Cardiac septum (tissue), 1 donor: ENCODE results near the gene ZNF3. TPM values are rescaled to one million over a fixed set of nuclear protein-coding genes. Genes with fewer than 3 reads are reported as not detected.
"Not testable (repeated sequence)": the region's sequence is repeated elsewhere in the genome, so short reads cannot be mapped to it uniquely, and the experiment has no call there.

Experiments
- DNase-seq: peaks from one replicate; pipeline ENCODE4 v3.0.0-alpha.2; 2020; ENCODE audit warnings: low spot score
- intact Hi-C: fragments of 100-400 bp; cut with DNase I; formaldehyde crosslinking; loops from one replicate; pipeline ENCODE4 v1.14.0; 2022
- long read RNA-seq: library from polyadenylated mRNA; unstranded; transcript quantifications from one replicate; pipeline ENCODE4 v2.0.0, GENCODE V29; 2021
- total RNA-seq: library from RNA; stranded (reverse); fragmentation: NEBNext Ultra II Directional; extraction: Animal tissue kit (Norgen Biotek cat#: 25700); gene quantifications from one replicate; pipeline ENCODE4 v1.2.1, GENCODE V29; 2021
- donor health status: DM: no; HTN: no; CAD: no.

Gene ZNF3
- total RNA-seq: 14.5 TPM
- long read RNA-seq, transcript ZNF3-202 (6 exons, 2,799 nt): major isoform, 14 of 35 reads
- long read RNA-seq, transcript ZNF3-204 (4 exons, 595 nt): minor isoform, 5 of 35 reads
- long read RNA-seq, partial matches to known transcripts: 1 of 35 reads
- long read RNA-seq, other reads (novel, unspliced or antisense): 11 of 35 reads

DNA sequence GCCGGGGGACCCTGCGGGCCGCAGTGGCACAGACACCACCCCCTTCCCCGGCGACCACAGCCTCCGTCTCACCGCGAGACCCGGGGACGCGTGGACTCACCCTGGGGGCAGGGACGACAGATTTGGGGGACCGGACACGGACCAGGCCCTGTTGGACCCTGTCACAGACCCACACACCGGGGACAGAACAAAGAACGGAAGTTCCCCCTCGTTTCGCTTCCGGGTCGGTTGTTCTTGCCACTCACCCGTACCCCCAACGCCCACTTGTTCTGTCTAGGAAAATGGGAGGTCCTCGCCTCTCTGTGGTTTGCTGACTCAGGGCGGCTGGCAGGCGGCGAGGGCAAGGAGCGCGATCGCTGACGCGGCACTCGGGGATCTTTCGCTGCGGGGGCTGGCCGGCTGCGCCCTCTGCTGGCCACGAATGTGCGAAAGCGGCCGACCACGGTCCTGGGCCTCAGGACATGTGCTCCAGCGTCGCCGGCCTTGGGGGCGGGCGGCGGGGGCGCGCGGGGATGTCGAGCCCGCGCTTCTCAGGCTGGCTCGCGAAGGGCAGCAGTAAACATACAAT, at the start of gene ZNF3:
ZNF3 (minus strand) TSS at position 189 of the 568 bp plus-strand sequence. CDS start 4,366 bp downstream, outside the sequence.
- peak; percentile 99 for DNase-seq
- intact Hi-C loops: loop anchor here (5.0 to 10.0 kb wide), 2 partner anchors 84 to 167 kb away; partner anchors contain the start of gene TRIM4

DNA sequence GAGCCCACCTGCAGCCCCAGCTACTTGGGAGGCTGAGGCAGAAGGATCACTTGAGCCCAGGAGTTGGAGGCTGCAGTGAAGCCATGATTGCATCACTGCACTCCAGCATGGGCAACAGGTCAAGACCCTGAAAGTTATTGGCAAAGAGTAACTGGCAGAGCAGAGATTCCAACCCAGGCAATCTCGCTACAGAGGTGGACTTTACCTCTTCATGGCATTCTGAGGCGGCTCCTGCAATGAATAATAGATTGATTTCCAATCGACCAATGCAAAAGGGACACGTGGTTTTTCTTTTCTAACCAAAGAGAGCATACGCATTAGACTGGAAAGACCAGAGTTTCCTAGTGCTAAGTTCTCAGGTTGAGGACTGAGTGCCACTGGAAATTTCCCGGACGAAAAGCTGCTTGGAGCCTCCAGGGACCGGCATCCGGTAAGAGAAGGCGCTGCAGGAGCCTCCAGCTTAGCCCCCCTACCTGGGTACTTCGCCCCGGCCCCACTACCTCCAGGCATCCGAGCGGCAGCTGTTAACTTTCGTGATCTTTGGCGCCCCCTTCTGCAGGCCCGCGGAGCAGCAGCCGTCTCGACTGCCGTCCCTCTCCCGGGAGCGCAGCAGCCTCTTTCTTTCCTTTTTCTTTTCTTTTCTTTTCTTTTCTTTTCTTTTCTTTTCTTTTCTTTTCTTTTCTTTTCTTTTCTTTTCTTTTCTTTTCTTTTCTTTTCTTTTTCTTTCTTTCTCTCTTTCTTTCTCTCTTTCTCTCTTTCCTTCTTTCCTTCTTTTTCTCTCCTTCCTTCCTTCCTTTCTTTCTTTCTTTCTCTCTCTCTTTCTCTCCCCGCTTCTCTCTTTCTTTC, 49.3 kb upstream of the ZNF3 start:
- intact Hi-C loops: loop anchor here (10.0 kb wide), 1 partner anchor 214 kb away; no protein-coding TSS in a partner anchor
- DNase-seq: peak; percentile 90

DNA sequence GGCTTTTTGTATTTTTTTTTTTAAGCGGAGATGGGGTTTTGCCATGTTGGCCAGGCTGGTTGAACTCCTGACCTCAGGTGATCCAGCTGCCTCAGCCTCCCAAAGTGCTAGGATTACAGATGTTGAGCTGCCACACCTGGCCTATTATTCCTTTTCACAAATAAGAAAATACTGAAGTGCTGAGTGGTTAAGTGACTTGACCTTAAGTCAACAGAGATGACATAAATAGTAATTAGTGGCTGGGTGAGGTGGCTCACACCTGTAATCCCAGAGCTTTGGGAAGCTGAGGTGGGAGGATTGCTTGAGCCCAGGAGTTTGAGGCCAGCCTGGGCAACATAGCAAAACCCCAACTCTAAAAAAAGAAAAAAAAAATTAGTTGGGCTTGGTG, 48.7 kb upstream of the ZNF3 start:
- intact Hi-C loops: loop anchor here (10.0 kb wide), 1 partner anchor 215 kb away; no protein-coding TSS in a partner anchor
- DNase-seq: not testable (repeated sequence)

DNA sequence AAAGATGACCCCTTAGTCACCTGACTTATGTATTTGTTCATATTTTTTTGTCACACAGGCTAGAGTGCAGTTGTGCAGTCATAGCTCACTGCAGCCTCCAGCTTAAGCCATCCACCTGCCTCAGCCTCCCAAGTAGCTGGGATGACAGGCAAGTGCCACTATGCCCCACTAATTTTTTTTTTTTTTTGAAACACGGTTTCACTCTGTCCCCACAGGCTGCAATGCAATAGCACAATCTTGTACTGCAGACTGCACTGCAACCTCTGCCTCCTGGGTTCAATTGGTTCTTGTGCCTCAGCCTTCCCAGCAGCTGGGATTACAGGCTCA, 47.1 kb upstream of the ZNF3 start:
- no peak for DNase-seq
- intact Hi-C loops: loop anchor here (5.0 kb wide), 2 partner anchors 41 to 136 kb away; partner anchors contain the start of gene COPS6

DNA sequence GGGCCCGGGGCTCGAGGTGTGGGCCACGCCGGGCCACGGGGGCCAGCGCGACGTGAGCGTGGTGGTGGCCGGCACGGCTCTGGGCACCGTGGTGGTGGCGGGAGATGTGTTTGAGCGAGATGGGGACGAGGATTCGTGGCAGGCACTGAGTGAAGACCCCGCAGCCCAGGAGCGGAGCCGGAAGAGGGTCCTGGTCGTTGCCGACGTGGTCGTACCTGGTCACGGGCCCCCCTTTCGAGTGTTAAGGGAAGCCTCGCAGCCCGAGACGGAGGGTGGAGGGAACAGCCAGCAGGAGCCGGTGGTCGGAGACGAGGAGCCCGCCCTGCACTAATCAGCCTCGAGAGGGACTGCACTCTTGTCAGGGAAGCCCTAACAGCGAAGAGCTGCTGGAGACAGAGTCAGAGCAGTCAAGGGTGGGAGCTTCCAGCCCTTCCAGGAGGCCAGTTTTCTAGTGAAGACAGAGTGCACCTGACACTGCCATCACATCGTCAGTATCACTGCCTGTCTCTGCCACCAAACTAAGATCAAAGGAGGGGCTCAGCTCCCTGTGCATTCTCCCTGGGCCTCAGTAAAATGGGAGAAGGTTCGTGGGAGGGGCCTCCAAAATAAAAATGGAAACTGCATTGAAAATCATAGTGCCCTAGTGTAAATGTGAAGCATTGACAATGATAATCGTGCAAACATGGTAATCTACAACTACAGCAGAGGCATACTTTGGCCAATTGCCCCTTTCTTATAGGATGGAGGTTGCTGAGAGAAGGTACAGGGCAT, 46.5 kb upstream of the ZNF3 start:
- intact Hi-C loops: loop anchor here (1.0 to 5.0 kb wide), 4 partner anchors 9 to 136 kb away; partner anchors contain the start of genes AP4M1, CNPY4, COPS6 and MCM7
- no peak for DNase-seq

DNA sequence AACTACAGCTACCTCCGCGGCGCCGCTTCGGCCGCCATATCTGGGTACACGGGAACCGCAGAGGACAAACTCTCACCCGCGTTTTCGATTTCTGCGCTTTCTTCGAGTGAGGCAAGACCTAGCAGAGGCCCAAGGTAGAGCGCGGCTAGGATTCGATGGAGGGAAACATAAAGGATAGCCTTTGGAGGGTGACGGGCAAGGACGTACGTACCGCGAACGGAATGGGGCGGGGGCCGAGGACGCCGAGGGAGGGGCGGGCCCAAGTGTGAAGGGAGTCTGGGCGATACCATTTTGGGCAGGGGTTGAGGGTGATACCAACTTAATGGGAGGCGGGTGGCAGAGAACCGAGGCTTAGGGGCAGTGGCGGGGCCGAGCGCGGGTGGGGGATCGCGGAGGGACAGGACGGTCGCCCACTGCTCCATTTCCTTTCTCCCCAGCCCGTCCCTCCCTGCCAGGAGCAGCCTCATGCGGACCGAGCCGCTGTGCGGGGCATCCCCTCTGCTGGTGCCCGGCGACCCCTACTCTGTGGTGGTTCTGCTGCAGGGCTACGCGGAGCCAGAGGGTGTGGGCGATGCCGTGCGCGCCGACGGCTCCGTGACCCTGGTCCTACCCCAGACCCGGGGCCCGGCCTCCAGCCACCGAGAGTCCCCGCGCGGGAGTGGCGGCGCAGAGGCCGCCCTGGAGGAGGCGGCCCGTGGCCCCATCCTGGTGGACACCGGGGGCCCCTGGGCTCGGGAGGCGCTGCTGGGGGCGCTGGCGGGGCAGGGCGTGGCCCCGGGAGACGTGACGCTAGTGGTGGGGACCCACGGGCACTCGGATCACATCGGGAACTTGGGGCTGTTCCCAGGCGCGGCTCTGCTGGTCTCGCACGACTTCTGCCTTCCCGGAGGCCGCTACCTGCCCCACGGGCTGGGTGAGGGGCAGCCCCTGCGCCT, 45.7 kb upstream of the ZNF3 start, which contains the start of gene MBLAC1:
MBLAC1 (plus strand) TSS at position 37 of the 935 bp plus-strand sequence; CDS start at position 466, 429 bp downstream.
- peak; percentile 95 for DNase-seq
- intact Hi-C loops: loop anchor here (1.0 to 5.0 kb wide), 4 partner anchors 8 to 135 kb away; partner anchors contain the start of genes AP4M1, CNPY4, COPS6 and MCM7

DNA sequence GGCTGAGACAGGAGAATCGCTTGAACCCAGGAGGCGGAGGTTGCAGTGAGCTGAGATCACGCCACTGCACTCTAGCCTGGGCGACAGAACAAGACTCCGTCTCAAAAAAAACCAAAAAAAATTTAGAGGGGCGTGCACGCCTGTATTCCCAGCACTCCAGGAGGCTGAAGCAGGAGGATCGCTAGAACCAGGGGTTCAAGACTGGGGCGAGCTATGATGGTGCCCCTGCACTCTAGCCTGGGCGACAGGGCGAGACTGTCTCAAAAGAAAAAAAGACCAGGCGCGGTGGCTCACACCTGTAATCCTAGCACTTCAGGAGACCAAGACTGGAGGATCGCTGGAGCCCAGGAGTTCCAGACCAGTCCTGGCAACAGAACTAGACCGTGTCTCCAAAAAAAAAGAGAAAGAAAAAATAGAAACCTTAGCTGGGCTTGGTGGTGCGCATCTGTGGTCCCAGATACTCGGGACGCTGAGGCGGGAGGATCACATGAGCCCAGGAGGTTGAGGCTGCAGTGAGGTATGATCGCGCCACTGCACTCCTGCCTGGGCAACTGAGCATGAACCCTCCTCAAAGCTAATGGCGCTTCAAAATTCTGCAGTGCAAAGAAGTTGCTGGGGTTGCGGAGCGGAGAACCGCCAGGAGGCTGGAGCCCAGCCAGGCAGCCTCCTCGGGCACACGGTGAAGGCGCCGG, 44.9 kb upstream of the ZNF3 start:
- no peak for DNase-seq
- intact Hi-C loops: loop anchor here (2.0 to 5.0 kb wide), 3 partner anchors 26 to 134 kb away; partner anchors contain the start of genes AP4M1, COPS6 and MCM7

DNA sequence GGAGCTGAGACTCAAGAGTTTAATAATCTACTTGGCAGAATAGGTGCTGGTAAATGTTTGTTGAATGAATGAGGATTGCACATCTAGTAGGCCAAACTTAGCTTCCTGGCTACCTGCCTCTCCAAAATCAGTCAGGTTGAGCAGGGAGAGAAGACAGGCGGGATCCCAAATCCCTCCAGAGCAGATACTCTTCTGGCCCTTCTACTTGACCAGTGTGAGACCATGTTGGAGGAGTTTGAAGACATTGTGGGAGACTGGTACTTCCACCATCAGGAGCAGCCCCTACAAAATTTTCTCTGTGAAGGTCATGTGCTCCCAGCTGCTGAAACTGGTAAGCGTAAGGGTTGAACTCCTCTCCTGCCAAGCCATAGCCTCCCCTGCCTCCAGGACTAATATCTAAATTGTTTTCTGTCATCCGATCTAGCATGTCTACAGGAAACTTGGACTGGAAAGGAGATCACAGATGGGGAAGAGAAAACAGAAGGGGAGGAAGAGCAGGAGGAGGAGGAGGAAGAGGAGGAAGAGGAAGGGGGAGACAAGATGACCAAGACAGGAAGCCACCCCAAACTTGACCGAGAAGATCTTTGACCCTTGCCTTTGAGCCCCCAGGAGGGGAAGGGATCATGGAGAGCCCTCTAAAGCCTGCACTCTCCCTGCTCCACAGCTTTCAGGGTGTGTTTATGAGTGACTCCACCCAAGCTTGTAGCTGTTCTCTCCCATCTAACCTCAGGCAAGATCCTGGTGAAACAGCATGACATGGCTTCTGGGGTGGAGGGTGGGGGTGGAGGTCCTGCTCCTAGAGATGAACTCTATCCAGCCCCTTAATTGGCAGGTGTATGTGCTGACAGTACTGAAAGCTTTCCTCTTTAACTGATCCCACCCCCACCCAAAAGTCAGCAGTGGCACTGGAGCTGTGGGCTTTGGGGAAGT, 43.0 kb upstream of the ZNF3 start:
- intact Hi-C loops: loop anchor here (5.0 kb wide), 2 partner anchors 37 to 132 kb away; partner anchors contain the start of gene COPS6
- DNase-seq: no peak

DNA sequence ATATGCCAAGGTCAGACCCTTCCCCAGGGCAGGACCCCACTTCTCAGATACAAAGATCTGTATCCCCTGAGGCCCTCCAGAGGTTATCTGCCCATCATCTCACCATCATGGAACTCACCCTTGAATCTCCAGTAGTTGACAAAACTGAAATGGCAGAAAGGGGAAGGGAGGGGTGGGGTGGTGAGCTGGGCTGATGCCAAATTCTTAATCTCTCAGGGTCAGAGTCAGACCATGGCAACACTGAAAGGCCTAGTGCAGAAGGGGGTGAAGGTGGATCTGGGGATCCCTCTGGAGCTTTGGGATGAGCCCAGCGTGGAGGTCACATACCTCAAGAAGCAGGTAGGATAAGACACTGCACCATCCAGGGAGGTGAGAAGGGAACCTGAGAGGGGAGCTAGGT, 41.0 kb upstream of the ZNF3 start:
- intact Hi-C loops: no loop called here
- no peak for DNase-seq

DNA sequence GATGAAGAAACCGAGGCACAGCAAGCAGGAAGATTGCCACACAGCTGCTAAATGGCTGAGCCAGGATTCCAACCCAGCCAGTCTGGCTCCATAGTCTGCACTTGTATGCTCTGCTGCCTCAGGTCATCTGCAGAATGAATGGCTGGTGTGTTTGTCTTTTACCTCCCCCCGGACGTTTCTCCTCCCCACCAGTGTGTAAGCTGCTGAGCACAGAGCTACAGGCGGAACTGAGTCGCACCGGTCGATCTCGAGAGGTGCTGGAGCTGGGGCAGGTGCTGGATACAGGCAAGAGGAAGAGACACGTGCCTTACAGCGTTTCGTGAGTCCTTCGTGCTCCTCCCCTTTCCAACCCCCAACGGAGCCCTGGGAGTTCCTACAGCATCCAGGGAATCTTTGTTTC, 40.5 kb upstream of the ZNF3 start:
- intact Hi-C loops: no loop called here
- no peak for DNase-seq

DNA sequence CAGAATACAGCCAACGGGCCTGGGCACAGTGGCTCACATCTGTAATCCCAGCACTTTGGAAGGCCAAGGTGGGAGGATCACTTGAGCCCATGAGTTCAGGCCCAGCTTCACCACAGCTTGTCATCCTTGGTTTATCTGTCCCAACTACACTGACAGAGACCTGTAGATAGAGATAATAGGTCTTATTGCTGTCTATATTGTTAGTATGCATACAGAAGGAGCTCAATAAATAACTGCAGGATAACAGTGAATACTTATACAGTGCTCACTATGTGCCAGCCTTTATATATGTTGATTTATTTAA, 39.2 kb upstream of the ZNF3 start:
- intact Hi-C loops: no loop called here
- DNase-seq: no peak

DNA sequence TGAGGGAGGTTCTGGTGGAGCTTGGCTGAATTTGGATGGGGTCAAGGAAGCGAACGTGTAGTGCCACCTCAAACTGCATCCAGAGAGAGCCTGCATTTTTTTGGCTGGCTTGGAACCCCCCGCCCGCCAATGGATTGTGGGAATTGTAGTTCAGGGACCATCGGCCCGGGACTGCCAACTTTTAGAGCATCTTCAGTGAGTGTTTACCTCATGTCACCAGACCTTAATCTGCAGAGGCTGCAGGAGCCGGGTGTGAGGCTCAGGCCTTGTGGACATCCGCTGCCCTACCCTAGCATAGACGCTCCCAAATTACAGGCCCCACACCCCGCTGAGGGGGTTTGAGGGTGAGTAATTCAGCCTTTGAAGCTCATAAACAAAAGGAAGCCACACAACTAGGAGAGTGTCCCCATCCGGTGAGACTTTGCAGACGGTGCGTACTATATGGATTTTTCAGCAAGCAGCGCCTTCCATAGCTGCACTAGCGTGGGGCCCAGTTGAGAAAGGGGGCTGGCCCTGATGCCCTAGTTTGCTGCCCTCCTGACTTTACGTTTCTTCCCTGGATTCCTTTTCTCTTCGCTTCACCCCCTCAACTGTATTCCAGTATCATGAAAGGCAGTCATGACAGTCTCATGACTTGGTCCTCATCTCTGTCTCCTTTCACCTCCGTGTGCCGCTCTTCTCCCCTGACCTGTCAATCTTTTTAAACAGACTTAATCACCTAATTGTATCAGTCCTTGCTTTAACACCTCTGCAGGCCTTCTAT, 38.6 kb upstream of the ZNF3 start:
- intact Hi-C loops: loop anchor here (1.0 kb wide), 2 partner anchors 7 to 20 kb away; no protein-coding TSS in a partner anchor

DNA sequence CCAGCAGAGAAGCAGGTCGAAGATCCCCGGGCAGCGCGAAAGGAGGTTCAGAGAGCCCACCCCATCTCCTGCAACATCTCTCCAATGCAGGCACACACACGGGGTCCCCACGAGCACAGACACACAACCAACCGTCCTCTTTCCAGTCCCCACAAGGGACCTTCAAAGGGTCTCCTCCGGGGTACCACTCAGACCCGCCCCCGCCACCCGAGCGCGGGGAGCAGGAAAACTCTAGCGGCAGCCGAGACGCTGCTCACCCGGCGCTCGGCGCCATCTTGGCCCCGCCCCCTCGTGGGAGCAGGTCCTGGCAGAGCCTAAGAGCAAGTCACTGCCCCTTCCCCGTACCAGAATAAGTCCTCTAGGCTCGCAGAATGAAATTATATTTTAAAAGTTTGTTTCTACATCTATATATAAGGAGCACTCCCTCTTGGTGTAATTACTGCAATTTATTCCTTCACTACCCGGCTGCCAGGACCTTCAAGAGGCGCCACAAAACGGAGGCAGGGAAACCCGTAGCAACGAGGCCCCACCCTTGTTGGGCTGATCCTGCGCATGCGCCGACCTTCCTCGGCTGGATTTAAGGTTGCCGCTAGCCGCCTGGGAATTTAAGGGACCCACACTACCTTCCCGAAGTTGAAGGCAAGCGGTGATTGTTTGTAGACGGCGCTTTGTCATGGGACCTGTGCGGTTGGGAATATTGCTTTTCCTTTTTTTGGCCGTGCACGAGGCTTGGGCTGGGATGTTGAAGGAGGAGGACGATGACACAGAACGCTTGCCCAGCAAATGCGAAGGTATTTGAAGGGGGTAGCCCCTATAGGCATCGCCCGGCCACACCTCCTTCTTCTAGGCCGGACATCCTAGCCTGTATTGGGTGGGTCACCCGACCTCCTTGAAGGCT, 37.8 kb upstream of the ZNF3 start, which contains the start of the genes CNPY4 and TAF6:
CNPY4 (plus strand) TSS at position 563 of the 898 bp plus-strand sequence; CDS start at position 674, 111 bp downstream.
TAF6 (minus strand) TSS at position 287 of the 898 bp plus-strand sequence. CDS start 5,149 bp downstream, outside the sequence.
- intact Hi-C loops: loop anchor here (1.0 kb wide), 2 partner anchors 8 to 19 kb away; no protein-coding TSS in a partner anchor
- DNase-seq: peak; percentile 98

More for the DNA sequence above, 38.6 kb upstream of the ZNF3 start:
- peak; percentile 80 for DNase-seq

DNA sequence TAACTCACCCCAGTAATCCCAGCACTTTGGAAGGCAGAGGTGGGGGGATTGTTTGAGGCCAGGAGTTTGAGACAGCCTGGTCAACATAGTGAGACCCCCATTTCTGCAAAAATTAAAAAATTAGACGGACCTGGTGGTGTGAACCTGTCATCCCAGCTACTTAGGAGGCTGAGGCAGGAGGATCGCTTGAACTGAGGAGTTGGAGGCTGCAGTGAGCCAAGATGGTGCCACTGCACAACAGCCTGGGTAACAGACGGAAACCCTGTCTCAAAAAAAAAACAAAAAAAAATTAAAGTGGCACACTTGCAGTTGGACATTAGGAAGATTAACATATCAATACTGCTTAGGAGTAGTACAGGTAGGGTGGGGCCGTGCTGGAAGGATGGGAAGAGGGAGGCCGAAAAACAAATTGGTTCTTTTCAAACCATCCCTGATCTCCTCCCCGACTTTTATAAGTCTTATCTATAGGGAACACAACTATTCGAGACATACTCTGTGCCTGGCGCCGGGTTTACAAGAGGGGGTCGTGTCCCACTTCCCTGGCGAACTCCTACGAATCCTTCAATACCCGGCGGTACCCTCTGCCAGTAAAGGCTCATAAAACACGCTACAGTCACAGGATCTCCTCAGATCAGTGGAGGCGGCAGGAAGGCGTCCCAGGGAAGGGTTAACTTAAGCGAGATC, 37.0 kb upstream of the ZNF3 start:
- DNase-seq: no peak
- intact Hi-C loops: loop anchor here (1.0 kb wide), 2 partner anchors 9 to 18 kb away; no protein-coding TSS in a partner anchor
